HEK293T (cell line): ENCODE results near the gene CFLAR.

Source experiments
- CTBP1 ChIP-seq: fragments of 450-650 bp; IDR thresholded peaks from 2 replicates; pipeline ENCODE4 v1.6.1; 2016; ENCODE audit warnings: borderline replicate concordance
- ELF4 ChIP-seq: fragments of 450-650 bp; IDR thresholded peaks from 2 replicates; pipeline ENCODE4 v1.6.1; 2017; ENCODE audit warnings: antibody characterized with exemption
- FOXA1 ChIP-seq: fragments of 450-650 bp; IDR thresholded peaks from 2 replicates; pipeline ENCODE4 v1.6.1; 2016; ENCODE audit warnings: mild to moderate bottlenecking
- FOXK2 ChIP-seq: fragments of 450-650 bp; IDR thresholded peaks from 2 replicates; pipeline ENCODE4 v1.6.1; 2016; ENCODE audit warnings: mild to moderate bottlenecking
- FOXM1 ChIP-seq: fragments of 450-650 bp; IDR thresholded peaks from 2 replicates; pipeline ENCODE4 v1.6.1; 2017; ENCODE audit warnings: mild to moderate bottlenecking, borderline replicate concordance
- HDGF ChIP-seq: fragments of 450-650 bp; IDR thresholded peaks from 2 replicates; pipeline ENCODE4 v1.6.1; 2017; ENCODE audit warnings: antibody characterized with exemption, borderline replicate concordance
- LEF1 ChIP-seq: fragments of 450-650 bp; IDR thresholded peaks from 2 replicates; pipeline ENCODE4 v1.6.1; 2017; ENCODE audit warnings: mild to moderate bottlenecking, borderline replicate concordance
- NFRKB ChIP-seq: fragments of 450-650 bp; IDR thresholded peaks from 2 replicates; pipeline ENCODE4 v1.6.1; 2016; ENCODE audit warnings: mild to moderate bottlenecking, moderate library complexity
- TARDBP ChIP-seq: fragments of 450-650 bp; IDR thresholded peaks from 2 replicates; pipeline ENCODE4 v1.6.1; 2016
- ZNF384 ChIP-seq: fragments of 450-650 bp; IDR thresholded peaks from 2 replicates; pipeline ENCODE4 v1.6.1; 2016

DNA sequence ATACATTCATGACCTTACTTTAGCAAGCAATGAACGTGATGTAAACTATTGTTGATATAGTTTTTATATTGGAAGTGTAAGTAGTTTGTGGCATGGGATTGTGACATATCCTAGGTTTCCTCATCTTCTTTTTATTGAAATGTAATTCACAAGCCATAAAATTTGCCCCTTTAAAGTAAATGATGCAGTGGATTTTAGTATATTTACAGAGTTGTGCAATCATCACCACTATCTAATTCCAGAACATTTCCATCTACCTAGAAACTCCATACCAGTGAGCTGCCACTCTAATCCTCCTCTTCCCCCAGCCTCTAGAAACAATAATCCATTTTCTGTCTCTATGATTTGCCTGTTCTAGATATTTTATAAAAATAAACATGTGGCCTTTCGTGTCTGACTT, 56.3 kb downstream of the CFLAR start:
- TF ChIP-seq ELF4 (no peak), ZNF384 (no peak), FOXK2 (no peak), FOXA1 (no peak), LEF1 (no peak), CTBP1 (no peak), NFRKB (no peak), FOXM1 (no peak), TARDBP (no peak), HDGF (no peak)
